ENCODE data around the gene NECAP2.

Gene NECAP2

DNA sequence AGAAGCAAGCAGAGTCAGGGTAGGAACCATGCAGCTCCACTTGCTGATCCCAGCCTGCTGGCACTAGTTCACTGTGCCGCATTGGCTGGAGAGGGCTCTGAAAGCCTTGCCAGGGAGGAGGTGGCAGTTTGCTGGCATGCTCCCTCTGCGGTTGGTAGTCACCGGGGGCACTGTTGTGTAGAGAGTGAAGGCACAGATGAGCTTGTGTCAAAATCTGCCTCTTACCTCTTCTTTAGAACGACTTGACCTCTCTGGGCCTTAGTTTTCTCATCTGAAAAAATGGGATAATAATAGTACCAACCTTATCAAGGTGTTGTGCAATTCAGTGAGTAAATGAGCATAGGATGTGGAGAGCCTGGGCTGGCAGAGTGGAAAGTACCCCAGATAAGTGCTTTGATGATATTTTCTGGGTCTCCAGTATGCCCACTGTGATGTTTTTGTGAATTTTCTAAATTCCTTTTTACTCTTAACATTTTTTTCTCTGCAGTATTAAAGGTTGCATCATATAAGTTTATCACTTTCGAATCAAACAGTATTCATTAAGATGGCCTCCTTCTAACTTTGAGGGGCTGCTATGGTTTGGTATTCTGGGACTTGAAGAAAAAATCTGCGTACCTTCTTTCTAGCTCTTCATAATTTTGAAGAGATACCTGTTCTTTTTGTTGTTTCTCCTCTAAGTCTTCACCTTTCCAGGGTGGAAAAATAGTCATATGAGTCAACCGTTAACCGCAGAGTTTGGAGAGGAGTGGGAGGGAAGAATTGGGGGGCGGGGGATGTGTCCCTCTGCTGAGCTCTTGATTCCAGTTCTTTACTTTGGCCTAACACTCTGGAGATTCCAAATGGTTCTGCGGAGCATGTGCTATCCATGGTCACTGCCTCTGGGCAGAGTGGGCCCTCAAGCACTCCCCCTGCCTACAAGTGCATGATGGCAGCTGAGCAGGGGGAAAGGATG is 46.7 kb upstream of the NECAP2 start:
- H3K79me1 ChIP-seq (ENCODE audit: low read length), result no peaks in the 10 kb centered on the region
- H3K4ac ChIP-seq (ENCODE audit: low read depth, low read length), result no peak overlapping the region
- H3K27ac ChIP-seq (ENCODE audit: low read depth, low read length), result no peak overlapping the region
- no peak overlapping the region for H2BK12ac ChIP-seq (ENCODE audit: low read length)
- peaks cover 7% of the 10 kb centered on the region for H3K79me2 ChIP-seq (ENCODE audit: control insufficient read depth, insufficient read depth, low read length, poor library complexity)
- no CpG with 5 or more reads among the region's 10 CpGs for WGBS (ENCODE audit: extremely low coverage, insufficient coverage, insufficient read length)
- no peak overlapping the region for H2BK120ac ChIP-seq (ENCODE audit: insufficient read depth, low read length, poor library complexity)
- H3K14ac ChIP-seq (ENCODE audit: low read length), result no peak overlapping the region
- DNase-seq, result no peak
- H3K4me2 ChIP-seq (ENCODE audit: low read length), result no peak overlapping the region
- H2BK5ac ChIP-seq (ENCODE audit: low read depth, low read length, poor library complexity), result no peak overlapping the region
- H3K9me3 ChIP-seq (ENCODE audit: insufficient read depth, low read depth, low read length), result no peaks in the 10 kb centered on the region
- no peak overlapping the region for H3K9ac ChIP-seq (ENCODE audit: low read length)
- no peak overlapping the region for H3K23ac ChIP-seq (ENCODE audit: low read length)
- H4K12ac ChIP-seq (ENCODE audit: low read depth, low read length), result no peak overlapping the region
- peak overlapping the region; percentile 21 for H3K18ac ChIP-seq (ENCODE audit: low read length)
- H2AFZ ChIP-seq (ENCODE audit: insufficient read depth, low read length, poor library complexity), result no peak overlapping the region
- no peaks in the 10 kb centered on the region for H3K27me3 ChIP-seq (ENCODE audit: insufficient read depth, low read length)
- no peak overlapping the region for H4K8ac ChIP-seq (ENCODE audit: low read depth, low read length)
- H3K4me1 ChIP-seq (ENCODE audit: control insufficient read depth in 1 of 2, insufficient read depth in 2 of 2, low read length in 2 of 2), result peaks cover 2 to 10% of the 10 kb centered on the region in 2 experiments
- no peak overlapping the region for H3K4me3 ChIP-seq (ENCODE audit: low read depth, low read length)
- no peak overlapping the region for H4K91ac ChIP-seq (ENCODE audit: low read depth, low read length)
- H3K36me3 ChIP-seq (ENCODE audit: control insufficient read depth in 1 of 2, insufficient read depth in 2 of 2, low read length in 2 of 2), result peaks cover 45 to 54% of the 10 kb centered on the region in 2 experiments
- no peak overlapping the region for H2AK5ac ChIP-seq (ENCODE audit: low read length)

- Histone ChIP-seq H2AK5ac (ENCODE audit: low read length) (no peak overlapping the region), H2AFZ (ENCODE audit: insufficient read depth, low read length, poor library complexity) (no peak overlapping the region), H4K12ac (ENCODE audit: low read depth, low read length) (no peak overlapping the region), H3K79me1 (ENCODE audit: low read length) (no peaks in the 10 kb centered on the region), H3K79me2 (ENCODE audit: control insufficient read depth, insufficient read depth, low read length, poor library complexity) (peaks cover 7% of the 10 kb centered on the region), H4K91ac (ENCODE audit: low read depth, low read length) (no peak overlapping the region), H3K27ac (ENCODE audit: low read depth, low read length) (no peak overlapping the region), H3K4me3 (ENCODE audit: low read depth, low read length) (no peak overlapping the region), H3K36me3 (ENCODE audit: control insufficient read depth in 1 of 2, insufficient read depth in 2 of 2, low read length in 2 of 2) (peaks cover 45 to 62% of the 10 kb centered on the region in 2 experiments), H3K4me2 (ENCODE audit: low read length) (no peak overlapping the region), H3K9ac (ENCODE audit: low read length) (no peak overlapping the region), H3K23ac (ENCODE audit: low read length) (no peak overlapping the region), H3K4me1 (ENCODE audit: control insufficient read depth in 1 of 2, insufficient read depth in 2 of 2, low read length in 2 of 2) (peaks cover 2 to 5% of the 10 kb centered on the region in 2 experiments), H3K18ac (ENCODE audit: low read length) (no peak overlapping the region), H3K9me3 (ENCODE audit: insufficient read depth, low read depth, low read length) (no peaks in the 10 kb centered on the region), H2BK120ac (ENCODE audit: insufficient read depth, low read length, poor library complexity) (no peak overlapping the region), H3K4ac (ENCODE audit: low read depth, low read length) (no peak overlapping the region), H3K27me3 (ENCODE audit: insufficient read depth, low read length) (no peaks in the 10 kb centered on the region), H2BK5ac (ENCODE audit: low read depth, low read length, poor library complexity) (no peak overlapping the region), H4K8ac (ENCODE audit: low read depth, low read length) (no peak overlapping the region), H2BK12ac (ENCODE audit: low read length) (no peak overlapping the region), H3K14ac (ENCODE audit: low read length) (no peak overlapping the region)
- no peak for DNase-seq
- WGBS (ENCODE audit: extremely low coverage, insufficient coverage, insufficient read length), result no CpG with 5 or more reads among the region's 13 CpGs
These were observed 45.5 kb upstream of the NECAP2 start for GRCh38 chr1:16394977-16395376.

DNA sequence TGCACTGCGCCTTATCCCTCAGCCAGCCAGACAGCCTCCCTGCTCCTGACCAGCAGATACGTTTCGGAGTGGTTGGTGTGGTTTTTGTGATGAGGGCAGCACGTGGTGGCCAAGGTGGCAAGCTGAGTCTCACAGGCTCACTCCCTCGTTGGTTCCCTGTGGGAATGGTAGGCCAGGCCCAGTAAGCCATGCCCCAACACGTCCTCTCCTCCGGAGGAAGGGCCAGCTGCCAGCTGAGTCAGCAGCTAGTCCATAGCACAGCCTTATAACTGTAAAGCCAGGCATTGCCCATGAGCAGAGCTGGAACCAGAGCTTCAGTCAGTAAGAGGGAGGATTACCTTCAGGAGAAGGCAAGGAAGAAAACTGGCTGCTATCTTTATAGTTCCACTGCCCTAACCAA is 43.9 kb upstream of the NECAP2 start:
- Histone ChIP-seq H3K23ac (ENCODE audit: low read length) (no peak overlapping the region), H2AFZ (ENCODE audit: insufficient read depth, low read length, poor library complexity) (no peak overlapping the region), H2BK12ac (ENCODE audit: low read length) (no peak overlapping the region), H3K4me2 (ENCODE audit: low read length) (no peak overlapping the region), H4K8ac (ENCODE audit: low read depth, low read length) (no peak overlapping the region), H4K91ac (ENCODE audit: low read depth, low read length) (no peak overlapping the region), H3K18ac (ENCODE audit: low read length) (no peak overlapping the region), H3K14ac (ENCODE audit: low read length) (no peak overlapping the region), H4K12ac (ENCODE audit: low read depth, low read length) (no peak overlapping the region), H3K27ac (ENCODE audit: low read depth, low read length) (no peak overlapping the region), H3K36me3 (ENCODE audit: control insufficient read depth in 1 of 2, insufficient read depth in 2 of 2, low read length in 2 of 2) (peaks cover 49 to 62% of the 10 kb centered on the region in 2 experiments), H3K4me1 (ENCODE audit: control insufficient read depth in 1 of 2, insufficient read depth in 2 of 2, low read length in 2 of 2) (no peaks in the 10 kb centered on the region), H2AK5ac (ENCODE audit: low read length) (no peak overlapping the region), H3K79me2 (ENCODE audit: control insufficient read depth, insufficient read depth, low read length, poor library complexity) (peaks cover 3% of the 10 kb centered on the region), H2BK120ac (ENCODE audit: insufficient read depth, low read length, poor library complexity) (no peak overlapping the region), H3K4ac (ENCODE audit: low read depth, low read length) (no peak overlapping the region), H3K27me3 (ENCODE audit: insufficient read depth, low read length) (no peaks in the 10 kb centered on the region), H3K4me3 (ENCODE audit: low read depth, low read length) (no peak overlapping the region), H3K9ac (ENCODE audit: low read length) (no peak overlapping the region), H2BK5ac (ENCODE audit: low read depth, low read length, poor library complexity) (no peak overlapping the region), H3K79me1 (ENCODE audit: low read length) (no peaks in the 10 kb centered on the region), H3K9me3 (ENCODE audit: insufficient read depth, low read depth, low read length) (no peaks in the 10 kb centered on the region)
- no CpG with 5 or more reads among the region's 7 CpGs for WGBS (ENCODE audit: extremely low coverage, insufficient coverage, insufficient read length)
- no peak for DNase-seq

- H4K8ac ChIP-seq (ENCODE audit: low read depth, low read length), result no peak overlapping the region
- no peak overlapping the region for H2BK120ac ChIP-seq (ENCODE audit: insufficient read depth, low read length, poor library complexity)
- H3K4me2 ChIP-seq (ENCODE audit: low read length), result no peak overlapping the region
- H3K14ac ChIP-seq (ENCODE audit: low read length), result no peak overlapping the region
- H2AK5ac ChIP-seq (ENCODE audit: low read length), result no peak overlapping the region
- no peak overlapping the region for H3K4ac ChIP-seq (ENCODE audit: low read depth, low read length)
- H2BK12ac ChIP-seq (ENCODE audit: low read length), result no peak overlapping the region
- H3K18ac ChIP-seq (ENCODE audit: low read length), result no peak overlapping the region
- no peak overlapping the region for H3K4me3 ChIP-seq (ENCODE audit: low read depth, low read length)
- H3K79me1 ChIP-seq (ENCODE audit: low read length), result no peaks in the 10 kb centered on the region
- no peaks in the 10 kb centered on the region for H3K9me3 ChIP-seq (ENCODE audit: insufficient read depth, low read depth, low read length)
- WGBS (ENCODE audit: extremely low coverage, insufficient coverage, insufficient read length), result 100% methylated on average over 3 of the region's 5 CpGs
- no peak overlapping the region for H2AFZ ChIP-seq (ENCODE audit: insufficient read depth, low read length, poor library complexity)
- H3K23ac ChIP-seq (ENCODE audit: low read length), result no peak overlapping the region
- DNase-seq, result no peak
- no peaks in the 10 kb centered on the region for H3K27me3 ChIP-seq (ENCODE audit: insufficient read depth, low read length)
- no peak overlapping the region for H3K9ac ChIP-seq (ENCODE audit: low read length)
- H3K4me1 ChIP-seq (ENCODE audit: control insufficient read depth in 1 of 2, insufficient read depth in 2 of 2, low read length in 2 of 2), result no peaks in the 10 kb centered on the region
- H2BK5ac ChIP-seq (ENCODE audit: low read depth, low read length, poor library complexity), result no peak overlapping the region
- H3K36me3 ChIP-seq (ENCODE audit: control insufficient read depth in 1 of 2, insufficient read depth in 2 of 2, low read length in 2 of 2), result peaks cover 49 to 62% of the 10 kb centered on the region in 2 experiments
- peaks cover 2% of the 10 kb centered on the region for H3K79me2 ChIP-seq (ENCODE audit: control insufficient read depth, insufficient read depth, low read length, poor library complexity)
- no peak overlapping the region for H4K12ac ChIP-seq (ENCODE audit: low read depth, low read length)
- H4K91ac ChIP-seq (ENCODE audit: low read depth, low read length), result no peak overlapping the region
- no peak overlapping the region for H3K27ac ChIP-seq (ENCODE audit: low read depth, low read length)
These were observed 43.4 kb upstream of the NECAP2 start for GRCh38 chr1:16397120-16397519.

Measured in trophoblast cell (in vitro differentiated cells and primary cell).